ENCODE measurements around the gene CCDC183.

The CCDC183 gene

GRCh38 chr9:136853596-136854112, 57.5 kb downstream of the CCDC183 start:
- no peaks in the 10 kb centered on the region for H3K9me3 ChIP-seq
- intact Hi-C loops (cut with DNase I; ENCODE audit: low total_unique reads) = no loop called here
- H3K27ac ChIP-seq = no peak overlapping the region
- H3K27me3 ChIP-seq = no peaks in the 10 kb centered on the region
- H3K4me3 ChIP-seq = no peak overlapping the region
- H3K36me3 ChIP-seq = peaks cover 0 to 17% (median 10%) of the 10 kb centered on the region in 3 donors
- DNase-seq = peak in 1 of 2 donors; percentile 59
- TF ChIP-seq, protein P1, sequence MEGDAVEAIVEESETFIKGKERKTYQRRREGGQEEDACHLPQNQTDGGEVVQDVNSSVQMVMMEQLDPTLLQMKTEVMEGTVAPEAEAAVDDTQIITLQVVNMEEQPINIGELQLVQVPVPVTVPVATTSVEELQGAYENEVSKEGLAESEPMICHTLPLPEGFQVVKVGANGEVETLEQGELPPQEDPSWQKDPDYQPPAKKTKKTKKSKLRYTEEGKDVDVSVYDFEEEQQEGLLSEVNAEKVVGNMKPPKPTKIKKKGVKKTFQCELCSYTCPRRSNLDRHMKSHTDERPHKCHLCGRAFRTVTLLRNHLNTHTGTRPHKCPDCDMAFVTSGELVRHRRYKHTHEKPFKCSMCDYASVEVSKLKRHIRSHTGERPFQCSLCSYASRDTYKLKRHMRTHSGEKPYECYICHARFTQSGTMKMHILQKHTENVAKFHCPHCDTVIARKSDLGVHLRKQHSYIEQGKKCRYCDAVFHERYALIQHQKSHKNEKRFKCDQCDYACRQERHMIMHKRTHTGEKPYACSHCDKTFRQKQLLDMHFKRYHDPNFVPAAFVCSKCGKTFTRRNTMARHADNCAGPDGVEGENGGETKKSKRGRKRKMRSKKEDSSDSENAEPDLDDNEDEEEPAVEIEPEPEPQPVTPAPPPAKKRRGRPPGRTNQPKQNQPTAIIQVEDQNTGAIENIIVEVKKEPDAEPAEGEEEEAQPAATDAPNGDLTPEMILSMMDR (IDR thresholded peaks at IDR 0.05) = no peak
- H3K4me1 ChIP-seq = peaks cover 0 to 33% (median 14%) of the 10 kb centered on the region in 4 donors

GRCh38 chr9:136854113-136854841, 58.1 kb downstream of the CCDC183 start:
- TF ChIP-seq, protein P1 (IDR thresholded peaks at IDR 0.05) = no peak
- Histone ChIP-seq H3K27me3 (no peaks in the 10 kb centered on the region), H3K9me3 (no peaks in the 10 kb centered on the region), H3K27ac (no peak overlapping the region), H3K4me1 (peaks cover 0 to 39% (median 20%) of the 10 kb centered on the region in 4 donors), H3K36me3 (peaks cover 0 to 17% (median 10%) of the 10 kb centered on the region in 3 donors), H3K4me3 (no peak overlapping the region)
- peak in 1 of 2 donors; percentile 68 for DNase-seq
- intact Hi-C loops (cut with DNase I; ENCODE audit: low total_unique reads) = no loop called here

- Histone ChIP-seq H3K36me3 (peaks cover 0 to 17% (median 10%) of the 10 kb centered on the region in 3 donors), H3K4me1 (peaks cover 0 to 42% (median 24%) of the 10 kb centered on the region in 4 donors), H3K27me3 (no peaks in the 10 kb centered on the region), H3K27ac (no peak overlapping the region), H3K4me3 (no peak overlapping the region), H3K9me3 (no peaks in the 10 kb centered on the region)
- intact Hi-C loops (cut with DNase I; ENCODE audit: low total_unique reads) = no loop called here
- TF ChIP-seq, protein P1 (IDR thresholded peaks at IDR 0.05) = no peak
- peak in 1 of 2 donors; percentile 63 for DNase-seq
Measured at GRCh38 chr9:136854842-136855460, 58.8 kb downstream of the CCDC183 start.

DNA sequence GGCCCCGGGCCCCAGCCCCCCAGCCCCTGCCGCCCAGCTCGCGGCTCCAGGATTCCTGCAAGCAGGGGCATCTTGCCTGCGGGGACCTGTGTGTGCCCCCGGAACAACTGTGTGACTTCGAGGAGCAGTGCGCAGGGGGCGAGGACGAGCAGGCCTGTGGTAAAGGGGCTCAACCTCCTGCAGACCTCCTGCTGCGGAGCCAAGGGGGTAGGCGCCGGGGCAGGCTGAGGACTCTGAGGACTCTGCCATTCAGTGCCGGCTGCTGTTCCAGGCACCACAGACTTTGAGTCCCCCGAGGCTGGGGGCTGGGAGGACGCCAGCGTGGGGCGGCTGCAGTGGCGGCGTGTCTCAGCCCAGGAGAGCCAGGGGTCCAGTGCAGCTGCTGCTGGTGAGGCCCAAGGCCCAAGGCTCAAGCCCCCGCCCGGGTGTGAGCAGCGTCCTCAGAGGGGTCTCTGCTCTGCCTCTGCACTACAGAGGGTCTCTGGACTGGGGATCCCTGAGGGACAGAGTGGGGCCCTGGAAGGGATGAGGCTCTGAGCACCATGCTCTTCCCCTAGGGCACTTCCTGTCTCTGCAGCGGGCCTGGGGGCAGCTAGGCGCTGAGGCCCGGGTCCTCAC, 59.4 kb downstream of the CCDC183 start:
- Histone ChIP-seq H3K27ac (no peak overlapping the region), H3K4me3 (no peak overlapping the region), H3K9me3 (no peaks in the 10 kb centered on the region), H3K4me1 (peaks cover 0 to 37% (median 20%) of the 10 kb centered on the region in 4 donors), H3K27me3 (no peaks in the 10 kb centered on the region), H3K36me3 (peaks cover 0 to 19% (median 10%) of the 10 kb centered on the region in 3 donors)
- TF ChIP-seq, protein P1 (IDR thresholded peaks at IDR 0.05) = no peak
- intact Hi-C loops (cut with DNase I; ENCODE audit: low total_unique reads) = no loop called here
- peak in 1 of 2 donors; percentile 63 for DNase-seq

DNA sequence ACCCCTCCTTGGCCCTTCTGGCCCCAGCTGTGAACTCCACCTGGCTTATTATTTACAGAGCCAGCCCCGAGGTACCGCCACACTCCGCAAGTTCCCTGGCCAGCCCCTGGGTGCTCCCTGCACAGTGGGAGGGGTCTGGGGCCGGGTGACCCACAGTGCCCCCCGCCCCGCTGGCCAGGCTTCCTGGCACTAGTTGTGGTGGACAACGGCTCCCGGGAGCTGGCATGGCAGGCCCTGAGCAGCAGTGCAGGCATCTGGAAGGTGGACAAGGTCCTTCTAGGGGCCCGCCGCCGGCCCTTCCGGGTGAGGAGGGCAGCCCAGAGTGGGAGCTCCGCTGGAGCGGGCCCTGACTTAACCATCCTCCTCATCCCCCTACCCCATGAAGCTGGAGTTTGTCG, 59.9 kb downstream of the CCDC183 start:
- no peaks in the 10 kb centered on the region for H3K9me3 ChIP-seq
- no peak overlapping the region for H3K27ac ChIP-seq
- DNase-seq = peak; percentile 16 to 62
- intact Hi-C loops (cut with DNase I; ENCODE audit: low total_unique reads) = no loop called here
- H3K36me3 ChIP-seq = peaks cover 0 to 19% (median 9%) of the 10 kb centered on the region in 3 donors
- H3K4me1 ChIP-seq = peaks cover 0 to 32% (median 18%) of the 10 kb centered on the region in 4 donors
- no peaks in the 10 kb centered on the region for H3K27me3 ChIP-seq
- no peak overlapping the region for H3K4me3 ChIP-seq
- TF ChIP-seq, protein P1 (IDR thresholded peaks at IDR 0.05) = no peak
